Activated naive CD8-positive, alpha-beta T cell treated with anti-CD3 and anti-CD28 coated beads, Interleukin-2, amount 50 U/mL, for 24 hours (primary cell): ENCODE data around the gene NOD2.
A peak's percentile ranks its signal among the peaks of the same experiment; 100 is the strongest.

ENCODE experiments used
- ATAC-seq: fragments of 150-1000 bp; cut with Tn5 transposase; one replicate; pipeline ENCODE4 v1.10.0; 2021
- DNase-seq: peaks from one replicate; pipeline ENCODE4 v3.0.0; 2021
- H3K27ac Mint-ChIP-seq: one replicate; pipeline ENCODE4 v1.8.0; 2021; ENCODE audit warnings: mild to moderate bottlenecking, mixed read lengths
- H3K27me3 Mint-ChIP-seq: one replicate; pipeline ENCODE4 v1.8.0; 2021; ENCODE audit warnings: mixed read lengths
- H3K36me3 Mint-ChIP-seq: one replicate; pipeline ENCODE4 v1.8.0; 2021; ENCODE audit warnings: low read depth, mixed read lengths
- H3K4me1 Mint-ChIP-seq: one replicate; pipeline ENCODE4 v1.8.0; 2021; ENCODE audit warnings: mixed read lengths
- H3K4me3 Mint-ChIP-seq: one replicate; pipeline ENCODE4 v1.8.0; 2021; ENCODE audit warnings: mild to moderate bottlenecking, moderate library complexity, mixed read lengths
- H3K9me3 Mint-ChIP-seq: one replicate; pipeline ENCODE4 v1.8.0; 2021; ENCODE audit warnings: mixed read lengths

NOD2 gene

GRCh38 chr16:50709980-50710379, 16.6 kb downstream of the NOD2 start:
- no peak overlapping the region for H3K4me3 Mint-ChIP-seq
- H3K36me3 Mint-ChIP-seq: peaks cover 19% of the 10 kb centered on the region
- H3K27me3 Mint-ChIP-seq: no peaks in the 10 kb centered on the region
- ATAC-seq (no peak), DNase-seq (no peak)
- peaks cover 10% of the 10 kb centered on the region for H3K9me3 Mint-ChIP-seq
- peaks cover 55% of the 10 kb centered on the region for H3K4me1 Mint-ChIP-seq
- H3K27ac Mint-ChIP-seq: peak overlapping the region; percentile 16

GRCh38 chr16:50711040-50711439, 17.6 kb downstream of the NOD2 start:
- ATAC-seq: no peak
- Mint-ChIP-seq H3K4me1 (peaks cover 46% of the 10 kb centered on the region), H3K9me3 (no peaks in the 10 kb centered on the region), H3K36me3 (peaks cover 9% of the 10 kb centered on the region), H3K4me3 (no peak overlapping the region), H3K27me3 (no peaks in the 10 kb centered on the region), H3K27ac (no peak overlapping the region)
- DNase-seq: no peak

- DNase-seq: no peak
- H3K36me3 Mint-ChIP-seq: peaks cover 6% of the 10 kb centered on the region
- H3K4me1 Mint-ChIP-seq: peaks cover 46% of the 10 kb centered on the region
- ATAC-seq: no peak
- H3K9me3 Mint-ChIP-seq: no peaks in the 10 kb centered on the region
- H3K27ac Mint-ChIP-seq: no peak overlapping the region
- H3K4me3 Mint-ChIP-seq: no peak overlapping the region
- no peaks in the 10 kb centered on the region for H3K27me3 Mint-ChIP-seq
These were observed 18.6 kb downstream of the NOD2 start for GRCh38 chr16:50711862-50712559.

- no peak overlapping the region for H3K4me3 Mint-ChIP-seq
- no peaks in the 10 kb centered on the region for H3K9me3 Mint-ChIP-seq
- DNase-seq (no peak), ATAC-seq (no peak)
- no peak overlapping the region for H3K27ac Mint-ChIP-seq
- peaks cover 3% of the 10 kb centered on the region for H3K36me3 Mint-ChIP-seq
- peaks cover 46% of the 10 kb centered on the region for H3K4me1 Mint-ChIP-seq
- no peaks in the 10 kb centered on the region for H3K27me3 Mint-ChIP-seq
These were observed 19.1 kb downstream of the NOD2 start for GRCh38 chr16:50712560-50712898.

- Mint-ChIP-seq H3K36me3 (peaks cover 3% of the 10 kb centered on the region), H3K9me3 (no peaks in the 10 kb centered on the region), H3K4me1 (peaks cover 42% of the 10 kb centered on the region), H3K27ac (no peak overlapping the region), H3K4me3 (no peak overlapping the region), H3K27me3 (no peaks in the 10 kb centered on the region)
- DNase-seq: no peak
- ATAC-seq: no peak
These were observed 19.6 kb downstream of the NOD2 start for GRCh38 chr16:50712956-50713355.

GRCh38 chr16:50717091-50717490, 23.7 kb downstream of the NOD2 start:
- Mint-ChIP-seq H3K4me1 (peaks cover 44% of the 10 kb centered on the region), H3K27me3 (no peaks in the 10 kb centered on the region), H3K36me3 (no peaks in the 10 kb centered on the region), H3K4me3 (no peak overlapping the region), H3K9me3 (no peaks in the 10 kb centered on the region), H3K27ac (no peak overlapping the region)
- DNase-seq: no peak
- ATAC-seq: no peak

- Mint-ChIP-seq H3K27me3 (no peaks in the 10 kb centered on the region), H3K36me3 (no peaks in the 10 kb centered on the region), H3K27ac (no peak overlapping the region), H3K4me1 (peaks cover 46% of the 10 kb centered on the region), H3K9me3 (no peaks in the 10 kb centered on the region), H3K4me3 (no peak overlapping the region)
- DNase-seq (no peak), ATAC-seq (no peak)
These were observed 24.1 kb downstream of the NOD2 start for GRCh38 chr16:50717494-50717893.

- DNase-seq: no peak
- Mint-ChIP-seq H3K9me3 (no peaks in the 10 kb centered on the region), H3K36me3 (peaks cover 2% of the 10 kb centered on the region), H3K27me3 (no peaks in the 10 kb centered on the region), H3K4me1 (peaks cover 43% of the 10 kb centered on the region), H3K27ac (no peak overlapping the region), H3K4me3 (no peak overlapping the region)
- no peak for ATAC-seq
These were observed 24.8 kb downstream of the NOD2 start for GRCh38 chr16:50718061-50718760.

- Mint-ChIP-seq H3K9me3 (peaks cover 1% of the 10 kb centered on the region), H3K4me3 (no peak overlapping the region), H3K27me3 (no peaks in the 10 kb centered on the region), H3K4me1 (peaks cover 43% of the 10 kb centered on the region), H3K27ac (no peak overlapping the region), H3K36me3 (peaks cover 4% of the 10 kb centered on the region)
- ATAC-seq: no peak
- DNase-seq: no peak
These were observed 25.5 kb downstream of the NOD2 start for GRCh38 chr16:50718761-50719400.

GRCh38 chr16:50719401-50720337, 26.3 kb downstream of the NOD2 start:
- H3K4me3 Mint-ChIP-seq: no peak overlapping the region
- H3K9me3 Mint-ChIP-seq: peaks cover 6% of the 10 kb centered on the region
- DNase-seq (no peak), ATAC-seq (peak; percentile 37)
- H3K4me1 Mint-ChIP-seq: peaks cover 47% of the 10 kb centered on the region
- no peak overlapping the region for H3K27ac Mint-ChIP-seq
- H3K27me3 Mint-ChIP-seq: no peaks in the 10 kb centered on the region
- H3K36me3 Mint-ChIP-seq: peaks cover 10% of the 10 kb centered on the region

- Mint-ChIP-seq H3K27ac (no peak overlapping the region), H3K9me3 (peaks cover 6% of the 10 kb centered on the region), H3K36me3 (peaks cover 15% of the 10 kb centered on the region), H3K4me3 (no peak overlapping the region), H3K27me3 (no peaks in the 10 kb centered on the region), H3K4me1 (peaks cover 43% of the 10 kb centered on the region)
- no peak for ATAC-seq
- no peak for DNase-seq
These were observed 28.4 kb downstream of the NOD2 start for GRCh38 chr16:50721549-50722404.

- H3K27me3 Mint-ChIP-seq: no peaks in the 10 kb centered on the region
- peaks cover 6% of the 10 kb centered on the region for H3K9me3 Mint-ChIP-seq
- ATAC-seq: no peak
- H3K4me1 Mint-ChIP-seq: peaks cover 38% of the 10 kb centered on the region
- H3K4me3 Mint-ChIP-seq: no peak overlapping the region
- no peak for DNase-seq
- H3K36me3 Mint-ChIP-seq: peaks cover 15% of the 10 kb centered on the region
- no peak overlapping the region for H3K27ac Mint-ChIP-seq
These were observed 29.0 kb downstream of the NOD2 start for GRCh38 chr16:50722405-50722737.

GRCh38 chr16:50722960-50723359, 29.6 kb downstream of the NOD2 start:
- no peak for ATAC-seq
- Mint-ChIP-seq H3K36me3 (peaks cover 15% of the 10 kb centered on the region), H3K4me1 (peaks cover 36% of the 10 kb centered on the region), H3K27me3 (no peaks in the 10 kb centered on the region), H3K4me3 (no peak overlapping the region), H3K27ac (no peak overlapping the region), H3K9me3 (peaks cover 6% of the 10 kb centered on the region)
- DNase-seq: no peak

- peaks cover 29% of the 10 kb centered on the region for H3K4me1 Mint-ChIP-seq
- DNase-seq (no peak), ATAC-seq (peak; percentile 39)
- H3K27me3 Mint-ChIP-seq: no peaks in the 10 kb centered on the region
- H3K36me3 Mint-ChIP-seq: peaks cover 15% of the 10 kb centered on the region
- no peak overlapping the region for H3K27ac Mint-ChIP-seq
- no peak overlapping the region for H3K4me3 Mint-ChIP-seq
- H3K9me3 Mint-ChIP-seq: peaks cover 6% of the 10 kb centered on the region
These were observed 30.9 kb downstream of the NOD2 start for GRCh38 chr16:50724306-50724705.
